ENCODE data around the gene PLA2G4C. TPM values are rescaled to one million over a fixed set of nuclear protein-coding genes. Genes with fewer than 3 reads are reported as not detected.
"Not testable (repeated sequence)": the region's sequence is repeated elsewhere in the genome, so short reads cannot be mapped to it uniquely, and the experiment has no call there.

PLA2G4C gene
- total and polyA plus RNA-seq, 9 donors = 2.9 to 32.0 (median 4.9) TPM

GRCh38 chr19:48095612-48096175, 14.9 kb downstream of the PLA2G4C start:
- Histone ChIP-seq H3K4me3 (no peak overlapping the region), H3K27me3 (no peaks in the 10 kb centered on the region), H3K27ac (no peak overlapping the region), H3K4me1 (ENCODE audit: insufficient read depth) (no peaks in the 10 kb centered on the region), H3K36me3 (no peaks in the 10 kb centered on the region), H3K9me3 (no peaks in the 10 kb centered on the region)
- intact Hi-C loops (cut with DNase I) = no loop called here
- TF ChIP-seq EP300 (IDR thresholded peaks at IDR 0.05) (no peak), POLR2A (IDR thresholded peaks at IDR 0.05) (no peak)
- TF ChIP-seq, protein P1, sequence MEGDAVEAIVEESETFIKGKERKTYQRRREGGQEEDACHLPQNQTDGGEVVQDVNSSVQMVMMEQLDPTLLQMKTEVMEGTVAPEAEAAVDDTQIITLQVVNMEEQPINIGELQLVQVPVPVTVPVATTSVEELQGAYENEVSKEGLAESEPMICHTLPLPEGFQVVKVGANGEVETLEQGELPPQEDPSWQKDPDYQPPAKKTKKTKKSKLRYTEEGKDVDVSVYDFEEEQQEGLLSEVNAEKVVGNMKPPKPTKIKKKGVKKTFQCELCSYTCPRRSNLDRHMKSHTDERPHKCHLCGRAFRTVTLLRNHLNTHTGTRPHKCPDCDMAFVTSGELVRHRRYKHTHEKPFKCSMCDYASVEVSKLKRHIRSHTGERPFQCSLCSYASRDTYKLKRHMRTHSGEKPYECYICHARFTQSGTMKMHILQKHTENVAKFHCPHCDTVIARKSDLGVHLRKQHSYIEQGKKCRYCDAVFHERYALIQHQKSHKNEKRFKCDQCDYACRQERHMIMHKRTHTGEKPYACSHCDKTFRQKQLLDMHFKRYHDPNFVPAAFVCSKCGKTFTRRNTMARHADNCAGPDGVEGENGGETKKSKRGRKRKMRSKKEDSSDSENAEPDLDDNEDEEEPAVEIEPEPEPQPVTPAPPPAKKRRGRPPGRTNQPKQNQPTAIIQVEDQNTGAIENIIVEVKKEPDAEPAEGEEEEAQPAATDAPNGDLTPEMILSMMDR (IDR thresholded peaks at IDR 0.05) = no peak
- DNase-seq = no peak
- WGBS, 3 donors = 66 to 69% (median 67%) methylated on average over 4 of the region's 4 CpGs

DNA sequence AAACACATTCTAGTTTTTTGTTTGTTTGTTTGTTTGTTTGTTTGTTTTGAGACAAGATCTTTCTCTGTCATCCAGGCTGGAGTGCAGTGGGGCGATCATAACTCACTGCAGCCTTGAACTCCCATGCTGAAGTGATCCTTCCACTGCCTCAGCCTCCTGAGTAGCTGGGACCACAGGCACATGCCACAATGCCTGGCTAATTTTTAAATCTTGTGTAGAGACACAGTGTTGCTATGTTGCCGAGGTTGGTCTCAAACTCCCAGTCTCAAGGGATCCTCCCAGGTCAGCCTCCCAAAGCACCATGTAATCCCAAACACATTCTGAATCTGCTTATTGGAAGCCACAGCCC, 15.8 kb downstream of the PLA2G4C start:
- WGBS, 3 donors = 83 to 92% (median 89%) methylated on average over 2 of the region's 2 CpGs
- Histone ChIP-seq H3K27ac (no peak overlapping the region), H3K4me1 (ENCODE audit: insufficient read depth) (no peaks in the 10 kb centered on the region), H3K36me3 (no peaks in the 10 kb centered on the region), H3K9me3 (no peaks in the 10 kb centered on the region), H3K27me3 (no peaks in the 10 kb centered on the region), H3K4me3 (no peak overlapping the region)
- intact Hi-C loops (cut with DNase I) = no loop called here
- no peak for DNase-seq
- no peak for TF ChIP-seq POLR2A (IDR thresholded peaks at IDR 0.05)
- TF ChIP-seq, protein P1 (IDR thresholded peaks at IDR 0.05) = no peak
- no peak for TF ChIP-seq EP300 (IDR thresholded peaks at IDR 0.05)

- Histone ChIP-seq H3K36me3 (no peaks in the 10 kb centered on the region), H3K9me3 (no peaks in the 10 kb centered on the region), H3K4me3 (no peak overlapping the region), H3K4me1 (ENCODE audit: insufficient read depth) (no peaks in the 10 kb centered on the region), H3K27ac (no peak overlapping the region), H3K27me3 (no peaks in the 10 kb centered on the region)
- intact Hi-C loops (cut with DNase I) = no loop called here
- no peak for TF ChIP-seq POLR2A (IDR thresholded peaks at IDR 0.05)
- TF ChIP-seq, protein P1 (IDR thresholded peaks at IDR 0.05) = no peak
- TF ChIP-seq EP300 (IDR thresholded peaks at IDR 0.05) = no peak
- WGBS, 3 donors = 13 to 25% (median 18%) methylated on average over 1 of the region's 1 CpG
- no peak for DNase-seq
These were observed 16.3 kb downstream of the PLA2G4C start for GRCh38 chr19:48094129-48094854.

- H3K27ac ChIP-seq; intact Hi-C loops (cut with DNase I); H3K9me3 ChIP-seq; H3K27me3 ChIP-seq; H3K4me3 ChIP-seq; H3K36me3 ChIP-seq; H3K4me1 ChIP-seq (ENCODE audit: insufficient read depth); DNase-seq: not testable (repeated sequence)
- WGBS, 3 donors = 71 to 77% (median 74%) methylated on average over 13 of the region's 13 CpGs
These were observed 19.4 kb downstream of the PLA2G4C start for GRCh38 chr19:48091111-48091718.

DNA sequence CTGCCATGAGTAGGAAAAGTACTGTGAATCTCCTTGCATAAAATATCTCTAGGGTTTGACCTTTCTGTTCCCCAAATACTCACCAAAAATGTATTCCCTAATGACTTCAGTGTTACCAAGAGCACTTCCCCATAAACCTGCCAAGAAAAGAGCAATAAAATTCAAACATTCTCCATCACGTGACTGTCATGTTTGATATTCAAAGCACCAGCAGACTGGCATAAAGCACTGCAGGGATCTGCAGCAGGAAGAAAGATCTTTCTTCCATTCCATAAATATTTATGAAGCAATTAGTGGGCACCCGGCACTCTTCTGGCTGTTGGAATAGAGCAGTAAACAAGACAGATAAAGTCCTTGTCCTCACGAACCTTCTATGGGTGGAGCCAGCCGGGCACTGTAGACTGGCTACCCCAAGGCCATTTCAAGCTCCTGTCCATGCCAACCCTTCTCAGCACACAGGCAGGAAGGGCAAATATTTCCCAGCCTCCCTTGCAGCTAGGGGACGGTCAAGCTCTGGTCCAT, 20.3 kb downstream of the PLA2G4C start:
- TF ChIP-seq EP300 (IDR thresholded peaks at IDR 0.05) (no peak), POLR2A (IDR thresholded peaks at IDR 0.05) (no peak)
- TF ChIP-seq, protein P1 (IDR thresholded peaks at IDR 0.05) = no peak
- no peak overlapping the region for H3K27ac ChIP-seq
- no peaks in the 10 kb centered on the region for H3K9me3 ChIP-seq
- DNase-seq = no peak
- no peaks in the 10 kb centered on the region for H3K27me3 ChIP-seq
- H3K36me3 ChIP-seq = no peaks in the 10 kb centered on the region
- WGBS, 3 donors = 37 to 47% (median 43%) methylated on average over 5 of the region's 5 CpGs
- intact Hi-C loops (cut with DNase I) = no loop called here
- no peaks in the 10 kb centered on the region for H3K4me1 ChIP-seq (ENCODE audit: insufficient read depth)
- no peak overlapping the region for H3K4me3 ChIP-seq

DNA sequence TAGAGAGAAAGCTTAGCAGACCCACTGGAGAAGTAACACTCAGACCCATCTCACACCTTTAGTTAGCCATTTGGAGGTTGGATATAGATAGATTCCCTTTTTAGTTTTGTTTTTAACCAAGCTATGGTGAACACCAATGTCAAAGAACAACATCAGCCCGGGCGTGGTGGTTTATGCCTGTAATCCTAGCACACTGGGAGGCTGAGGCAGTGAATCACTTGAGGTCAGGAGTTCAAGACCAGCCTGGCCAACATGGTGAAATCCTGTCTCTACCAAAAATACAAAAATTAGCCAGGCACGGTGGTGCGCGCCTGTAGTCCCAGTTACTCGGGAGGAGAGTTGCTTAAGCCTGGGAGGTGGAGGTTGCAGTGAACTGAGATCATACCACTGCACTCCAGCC, 21.6 kb downstream of the PLA2G4C start:
- H3K27ac ChIP-seq; H3K27me3 ChIP-seq; H3K4me3 ChIP-seq; H3K4me1 ChIP-seq (ENCODE audit: insufficient read depth); H3K36me3 ChIP-seq; H3K9me3 ChIP-seq; DNase-seq; intact Hi-C loops (cut with DNase I): not testable (repeated sequence)
- 95 to 96% (median 96%) methylated on average over 6 of the region's 6 CpGs for WGBS, 3 donors
